NOMO-1 (cell line): ENCODE results near the gene ZIC5.

Source experiments
- DNase-seq, 2 experiments: peaks; one replicate each; lab custom pipeline; 2025; ENCODE audit not compliant: unreplicated experiment in 2 of 2; lab: John Stamatoyannopoulos, UW

ZIC5 gene

GRCh38 chr13:99987154-99988019, 15.8 kb upstream of the ZIC5 start:
- no peak for DNase-seq

GRCh38 chr13:99986741-99987140, 15.2 kb upstream of the ZIC5 start:
- no peak for DNase-seq

- no peak for DNase-seq
Observed at GRCh38 chr13:99985886-99986527, 14.4 kb upstream of the ZIC5 start.

GRCh38 chr13:99985241-99985874, 13.8 kb upstream of the ZIC5 start:
- DNase-seq: no peak

- no peak for DNase-seq
Observed at GRCh38 chr13:99984461-99985240, 13.1 kb upstream of the ZIC5 start.

- no peak for DNase-seq
Observed at GRCh38 chr13:99983499-99984401, 12.2 kb upstream of the ZIC5 start.

GRCh38 chr13:99982731-99983498, 11.3 kb upstream of the ZIC5 start:
- no peak for DNase-seq

GRCh38 chr13:99982036-99982730, 10.6 kb upstream of the ZIC5 start:
- DNase-seq: peak; percentile 21 to 42

- DNase-seq: no peak
Observed at GRCh38 chr13:99981735-99982035, 10.1 kb upstream of the ZIC5 start, which contains the start of gene ZIC2. Gene ZIC2, plus strand, starts transcription at chr13:99981784. Its CDS starts 281 bp downstream, at chr13:99982065.

- peak in 1 of 2 experiments; percentile 31 for DNase-seq
Observed at GRCh38 chr13:99980824-99981734, 9.5 kb upstream of the ZIC5 start.

GRCh38 chr13:99980201-99980823, 8.7 kb upstream of the ZIC5 start:
- DNase-seq: peak in 1 of 2 experiments; percentile 31

- DNase-seq: no peak
Observed at GRCh38 chr13:99979453-99980200, 8.1 kb upstream of the ZIC5 start.

- DNase-seq: no peak
Observed at GRCh38 chr13:99978799-99979452, 7.4 kb upstream of the ZIC5 start.

GRCh38 chr13:99977912-99978798, 6.6 kb upstream of the ZIC5 start:
- DNase-seq: no peak

GRCh38 chr13:99977334-99977911, 5.9 kb upstream of the ZIC5 start:
- DNase-seq: no peak
